CD4-positive, alpha-beta T cell treated with Interleukin-21 for 1 hour (primary cell): Measurements from ENCODE around the gene MAPRE3.
"Not testable (repeated sequence)": the region's sequence is repeated elsewhere in the genome, so short reads cannot be mapped to it uniquely, and the experiment has no call there.

Experiments used
- DNase-seq: peaks from one replicate; pipeline ENCODE4 v3.0.0-alpha.2; 2020

Gene MAPRE3

DNA sequence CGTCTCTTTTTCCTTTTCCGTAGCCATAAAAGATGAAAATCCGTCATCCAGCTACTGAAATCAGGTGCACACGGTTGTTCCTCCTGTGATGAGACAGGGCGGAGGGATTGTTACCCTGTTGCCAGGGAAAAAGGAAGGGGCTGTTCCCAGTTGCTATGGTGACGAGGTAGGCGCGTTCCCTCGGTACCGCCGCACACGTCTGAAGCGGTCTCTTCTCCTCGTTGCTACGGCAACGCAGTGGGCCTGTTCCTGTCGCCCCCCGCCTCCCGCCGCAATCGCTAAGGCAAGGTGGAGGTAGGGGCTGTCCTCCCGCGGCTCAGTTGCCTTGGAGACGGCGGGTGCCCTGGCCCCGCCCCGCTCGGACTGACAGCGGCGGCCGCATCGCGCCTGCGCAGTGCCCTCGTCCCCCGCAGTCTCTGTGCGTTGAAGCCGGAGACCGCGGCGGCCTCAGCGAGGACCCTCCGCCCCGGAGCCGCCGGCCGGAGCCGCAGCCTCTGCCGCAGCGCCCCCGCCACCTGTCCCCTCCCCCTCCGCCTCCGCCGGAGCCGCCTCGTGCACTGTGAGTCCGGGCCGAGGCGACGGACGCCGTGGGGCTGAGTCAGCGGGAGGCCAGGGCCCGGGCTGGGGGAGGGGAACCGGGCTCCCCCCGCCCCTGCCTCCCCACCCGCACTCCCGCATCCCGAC is at the start of gene MAPRE3:
Gene MAPRE3, plus strand, starts transcription at position 394 of the 684 bp plus-strand sequence. CDS start 51,582 bp downstream, outside the sequence.
- DNase-seq: peak; percentile 90

DNA sequence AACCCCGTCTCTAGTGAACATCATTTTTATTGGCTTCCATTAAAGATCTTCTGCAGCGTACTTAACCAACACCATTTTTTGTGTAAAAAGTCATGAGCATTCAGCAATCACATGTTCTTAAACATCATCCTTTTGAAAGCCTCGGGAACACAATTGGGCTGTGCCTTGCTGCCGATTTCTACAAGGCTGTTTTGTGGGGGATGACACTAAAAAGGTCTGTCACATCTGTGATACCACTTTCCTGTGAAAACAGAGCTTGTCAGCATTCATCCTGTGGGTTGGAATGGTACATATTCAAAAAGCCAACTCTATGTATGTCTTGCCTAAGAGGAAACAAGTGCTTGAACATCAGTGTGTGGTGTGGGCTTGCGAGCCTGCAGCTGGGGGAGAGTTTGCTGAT is 49.1 kb upstream of the MAPRE3 start:
- no peak for DNase-seq

DNA sequence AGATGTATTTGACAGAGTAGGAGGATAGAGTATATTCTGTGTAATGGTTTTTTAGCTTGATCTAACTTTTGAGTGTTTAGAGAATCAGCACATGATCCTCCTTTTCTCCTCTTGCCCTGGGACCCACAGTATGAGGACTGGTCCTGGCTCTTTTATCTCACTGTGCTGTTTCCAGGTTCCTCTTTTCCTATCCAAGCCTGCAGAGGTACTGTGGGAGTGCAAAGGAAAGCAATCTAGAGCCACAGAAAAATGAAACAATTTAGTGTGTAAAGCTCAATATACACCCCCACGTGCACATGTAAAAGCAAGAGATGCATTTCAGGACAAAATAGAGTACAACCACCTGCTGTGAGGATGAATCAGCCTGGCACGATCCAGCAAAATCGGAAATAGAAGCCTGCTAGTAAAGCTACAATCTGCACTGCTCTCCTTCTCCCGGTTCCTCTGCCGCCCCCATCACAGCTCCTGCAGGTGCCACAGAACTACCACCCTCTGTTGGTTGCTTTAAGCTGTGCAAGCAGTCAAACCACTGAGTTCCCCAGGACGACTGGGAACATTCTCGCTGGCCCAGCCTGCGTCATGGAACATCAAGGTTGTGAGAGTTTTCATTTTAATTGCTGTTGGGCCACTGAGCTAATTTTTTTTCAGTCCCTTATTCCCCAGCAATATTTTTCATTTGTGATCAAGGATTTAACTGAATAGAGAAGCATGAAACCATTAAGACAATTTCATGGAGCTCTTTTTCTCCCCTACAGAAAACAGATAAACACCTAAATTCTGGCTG is 47.8 kb upstream of the MAPRE3 start:
- DNase-seq: peak; percentile 21

DNA sequence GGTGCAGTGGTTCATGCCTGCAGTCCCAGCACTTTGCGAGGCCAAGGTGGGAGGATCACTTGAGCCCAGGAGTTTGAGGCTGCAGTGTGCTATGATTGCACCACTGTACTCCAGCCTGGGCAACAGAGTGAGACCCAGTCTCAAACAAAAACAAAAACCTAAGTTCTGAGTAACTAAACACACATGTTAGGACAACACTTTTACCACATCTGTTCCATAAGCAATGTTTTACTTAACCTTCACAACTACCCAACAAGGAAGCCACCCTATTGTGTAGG is 47.3 kb upstream of the MAPRE3 start:
- DNase-seq: not testable (repeated sequence)

GRCh38 chr2:26924731-26925099 is 45.7 kb upstream of the MAPRE3 start:
- no peak for DNase-seq

GRCh38 chr2:26925100-26925791 is 45.2 kb upstream of the MAPRE3 start:
- DNase-seq: no peak

GRCh38 chr2:26927221-26927620 is 43.2 kb upstream of the MAPRE3 start:
- DNase-seq: no peak

GRCh38 chr2:26932974-26933373 is 37.5 kb upstream of the MAPRE3 start:
- DNase-seq: no peak

DNA sequence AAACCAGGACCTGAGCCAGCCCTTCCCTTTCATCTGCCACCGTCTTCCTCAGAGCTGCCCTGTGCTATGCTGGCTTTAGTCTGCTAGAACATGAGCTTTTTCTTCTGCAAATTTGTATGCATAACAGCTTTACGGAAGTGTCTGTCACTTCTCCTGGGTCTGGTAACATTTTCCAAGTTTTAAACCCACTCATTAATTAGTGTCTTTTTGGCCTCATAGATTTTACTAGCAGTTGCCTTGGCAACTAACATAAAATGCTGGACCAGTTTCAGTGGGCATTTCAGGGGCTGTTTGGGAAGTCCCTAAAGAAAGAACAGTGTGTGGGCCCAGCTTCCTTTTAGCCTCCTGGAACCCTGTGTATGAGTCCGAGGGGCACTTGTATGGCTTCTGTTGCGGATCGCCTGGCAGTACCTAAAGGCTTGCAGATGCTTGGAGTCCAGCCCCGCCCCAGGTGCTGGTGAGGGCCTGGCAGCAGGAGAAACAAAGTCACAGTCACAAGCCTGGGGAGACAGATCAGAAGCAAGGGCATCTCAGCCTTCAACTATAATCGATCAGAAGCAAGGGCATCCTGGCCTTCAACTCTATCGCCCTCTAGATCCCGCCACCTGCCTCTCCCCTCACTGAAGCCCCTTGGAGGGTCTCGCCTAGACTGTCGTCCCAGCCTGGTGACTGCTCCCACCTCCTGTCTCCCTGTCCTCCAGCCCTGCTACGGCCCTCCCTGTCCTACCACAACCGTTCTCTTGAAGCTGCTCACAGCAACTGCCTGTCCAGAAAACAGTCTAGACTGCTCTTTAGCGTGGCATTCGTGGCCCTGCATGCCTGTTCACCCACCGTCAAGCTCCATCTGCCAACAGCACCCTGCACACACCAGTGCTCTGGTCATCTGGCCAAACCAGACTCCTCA is 36.8 kb upstream of the MAPRE3 start:
- no peak for DNase-seq

DNA sequence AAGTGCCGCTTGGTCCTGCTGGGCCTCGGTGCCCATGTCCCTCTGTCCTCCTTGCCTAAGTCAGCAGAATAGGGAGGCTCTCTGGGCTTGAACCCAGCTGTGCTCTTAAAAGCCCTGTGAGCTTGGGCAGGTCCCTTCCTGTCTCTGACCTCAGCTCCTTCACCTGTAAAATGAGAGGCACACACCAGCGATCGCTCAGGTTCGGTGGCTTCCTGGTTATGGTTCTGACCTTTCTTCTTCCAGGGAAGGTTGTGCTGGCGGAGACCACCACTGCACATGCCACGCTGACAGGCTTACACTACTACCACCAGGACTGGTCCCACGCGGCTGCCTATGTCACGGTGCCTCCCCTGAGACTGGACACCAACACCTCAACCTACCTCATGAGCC is 36.1 kb upstream of the MAPRE3 start:
- DNase-seq: no peak

DNA sequence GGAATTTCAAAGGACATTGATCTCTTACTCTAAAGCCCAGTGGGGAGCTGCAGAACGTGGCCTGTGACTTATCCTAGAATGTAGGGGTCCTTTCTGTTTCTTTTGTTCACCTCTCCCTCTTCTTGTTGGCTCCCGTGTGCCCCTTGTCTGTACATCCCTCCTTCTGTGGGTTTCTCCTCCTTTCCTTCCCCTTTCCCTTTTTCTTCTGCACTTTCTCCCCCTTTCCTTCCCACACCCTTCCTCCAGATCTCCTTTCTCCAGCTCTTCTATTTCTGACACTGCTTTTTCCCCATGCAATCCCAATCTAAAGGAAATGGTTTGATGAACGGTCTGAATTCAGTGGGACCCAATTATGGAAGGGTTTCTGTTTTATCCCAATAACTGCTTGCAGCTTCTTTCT is 35.5 kb upstream of the MAPRE3 start:
- no peak for DNase-seq

GRCh38 chr2:26936855-26937254 is 33.6 kb upstream of the MAPRE3 start:
- DNase-seq: no peak

DNA sequence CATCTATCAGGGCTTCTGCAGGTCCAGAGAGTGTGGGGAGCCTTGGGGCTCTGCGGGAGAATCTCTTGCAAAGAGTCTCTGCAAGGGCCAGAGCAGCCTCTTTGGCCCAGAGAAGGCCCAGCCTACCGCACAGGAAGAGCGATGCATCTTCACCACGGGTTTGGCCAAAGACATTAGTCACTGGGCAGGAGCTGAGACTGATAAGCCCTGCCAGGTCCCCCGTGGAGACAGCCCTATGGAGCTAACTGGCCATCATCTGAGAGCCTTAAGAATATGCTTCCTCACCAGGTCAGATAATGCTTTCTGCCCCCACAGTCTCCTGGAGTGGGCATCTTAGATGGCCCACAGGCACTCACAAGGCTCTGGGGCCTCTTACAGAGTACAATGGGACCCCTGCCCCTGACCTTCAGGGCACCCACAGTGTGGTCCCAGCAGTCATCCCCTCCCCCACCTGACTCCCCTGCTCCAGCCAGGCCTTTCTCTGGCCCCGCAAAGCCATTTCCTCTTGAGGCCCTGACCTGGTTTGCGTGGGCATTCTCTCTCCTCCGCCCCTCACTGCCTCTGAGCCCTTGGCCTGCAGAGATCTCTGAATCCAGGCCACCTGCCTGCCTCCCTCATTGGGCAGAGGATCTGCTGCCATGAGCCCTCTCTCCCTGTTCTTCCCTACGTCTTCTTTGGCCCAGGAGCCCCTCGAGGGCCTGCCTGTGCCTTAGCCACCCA is 31.9 kb upstream of the MAPRE3 start:
- no peak for DNase-seq

DNA sequence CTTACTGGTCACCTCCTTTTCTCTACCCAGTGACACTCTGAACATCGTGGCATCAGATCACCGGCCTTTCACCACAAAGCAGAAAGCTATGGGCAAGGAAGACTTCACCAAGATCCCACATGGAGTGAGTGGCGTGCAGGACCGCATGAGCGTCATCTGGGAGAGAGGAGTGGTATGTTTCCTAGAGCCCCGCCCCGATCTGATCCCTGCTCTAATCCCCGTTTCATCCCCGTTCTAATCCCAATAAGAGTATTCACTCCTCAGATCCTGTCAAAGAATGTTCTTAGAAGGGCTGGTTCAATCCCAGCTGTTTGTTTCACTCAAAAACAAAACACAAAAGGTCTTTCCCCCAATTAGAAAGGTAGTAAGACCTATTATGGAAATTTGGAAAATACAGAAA is 30.4 kb upstream of the MAPRE3 start:
- DNase-seq: no peak

- no peak for DNase-seq
These were observed 29.0 kb upstream of the MAPRE3 start for GRCh38 chr2:26941486-26941885.

- DNase-seq: peak; percentile 50
These were observed 27.7 kb upstream of the MAPRE3 start for GRCh38 chr2:26942543-26943295.

- no peak for DNase-seq
These were observed 24.3 kb upstream of the MAPRE3 start for GRCh38 chr2:26945991-26946750.

- DNase-seq: no peak
These were observed 23.3 kb upstream of the MAPRE3 start for GRCh38 chr2:26946841-26947784.

- DNase-seq: no peak
These were observed 21.6 kb upstream of the MAPRE3 start for GRCh38 chr2:26948800-26949199.

- no peak for DNase-seq
These were observed 20.2 kb upstream of the MAPRE3 start for GRCh38 chr2:26950246-26950645.
